Esophagus squamous epithelium (tissue), 5 donors: ENCODE data around the gene EPC2. TPM values are rescaled to one million over a fixed set of nuclear protein-coding genes. Genes with fewer than 3 reads are reported as not detected.

Experiments
- DNase-seq: peaks from one replicate; lab custom pipeline; 2025; lab: John Stamatoyannopoulos, UW
- H3K27ac ChIP-seq, 4 donors: fragments of 200-600 bp; sonication (generic); one replicate each; pipeline ENCODE4 v1.5.1; 2016 to 2019; ENCODE audit warnings: mild to moderate bottlenecking in 1 of 4
- H3K27me3 ChIP-seq, 4 donors: fragments of 200-600 bp; sonication (generic); 1 replicate in 3 of 4; 2 replicates in 1 of 4; pipeline versions ENCODE4 v1.5.1 to v1.6.0; 2017 to 2021; ENCODE audit warnings: antibody characterized with exemption in 1 of 4
- H3K36me3 ChIP-seq, 3 donors: fragments of 200-600 bp; sonication (generic); one replicate each; pipeline ENCODE4 v1.5.1; 2016 to 2019
- H3K4me1 ChIP-seq, 3 donors: fragments of 200-600 bp; sonication (generic); one replicate each; pipeline ENCODE4 v1.5.1; 2017 to 2019
- H3K4me3 ChIP-seq, 4 donors: fragments of 200-600 bp; sonication (generic); 1 replicate in 3 of 4; 2 replicates in 1 of 4; pipeline ENCODE4 v1.5.1; 2016 to 2019; ENCODE audit warnings: mild to moderate bottlenecking in 2 of 4, moderate library complexity in 1 of 4
- H3K9me3 ChIP-seq, 3 donors: fragments of 200-600 bp; sonication (generic); one replicate each; pipeline ENCODE4 v1.5.1; 2016 to 2019
- POLR2A ChIP-seq, 4 donors: fragments of 450-650 bp; IDR thresholded peaks; one replicate each; pipeline ENCODE4 v1.6.1; 2017; ENCODE audit warnings: antibody characterized with exemption in 4 of 4, mild to moderate bottlenecking in 4 of 4, moderate library complexity in 3 of 4
- WGBS, 2 donors: methylation state at CpG; one replicate each; pipeline ENCODE4 v1.1.5; 2018; 5-methylcytosine and 5-hydroxymethylcytosine counted together
- intact Hi-C: fragments of 100-400 bp; cut with DNase I; formaldehyde crosslinking; loops from one replicate; pipeline ENCODE4 v1.15.0; 2022
- total RNA-seq, 4 donors: library from RNA; depleted of rRNA; stranded (reverse); fragments of >200 nt; gene quantifications; one replicate each; pipeline ENCODE4 v1.1.0, GENCODE V29; 2016
- TF ChIP-seq, protein P1 (sequence below), 6 experiments: fragments of 450-650 bp in 4 of 6; fragments of 200-600 bp in 2 of 6; sonication (generic) in 2 of 6; IDR thresholded peaks; one replicate each; pipeline ENCODE4 v1.5.1; 2016 to 2019; ENCODE audit warnings: antibody characterized with exemption in 6 of 6, mild to moderate bottlenecking in 4 of 6, moderate library complexity in 4 of 6
- donor health status: DM: yes; HTN: yes; CAD: no.

Gene EPC2
- total RNA-seq, 4 donors from 2014 or later, result 10.6 to 29.2 (median 15.4) TPM

DNA sequence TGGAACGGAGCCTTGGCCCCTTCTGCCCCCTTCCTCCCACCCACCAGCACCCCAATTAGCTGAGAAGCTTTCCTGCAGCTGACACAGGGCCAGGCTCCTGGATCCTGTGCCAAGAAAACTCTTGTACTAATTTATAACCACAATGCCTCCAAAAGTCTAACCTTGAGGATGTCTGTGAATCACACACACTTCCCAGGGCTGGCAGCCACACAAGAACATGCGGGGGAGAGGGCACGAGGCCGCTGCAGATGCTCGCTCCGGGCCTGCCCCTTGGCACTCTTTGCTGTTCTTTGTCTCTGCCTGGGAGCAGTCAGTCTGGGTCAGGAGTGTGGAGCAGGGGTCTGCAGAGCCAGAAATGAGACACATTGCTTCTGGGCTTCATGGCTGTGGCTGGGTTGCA lies 167.8 kb downstream of the EPC2 start:
- intact Hi-C loops, result no loop called here
- H3K4me1 ChIP-seq, result peaks cover 0 to 25% (median 7%) of the 10 kb centered on the region in 3 donors
- H3K4me3 ChIP-seq, result no peak overlapping the region
- H3K27me3 ChIP-seq, result no peaks in the 10 kb centered on the region
- no peak overlapping the region for H3K27ac ChIP-seq
- H3K9me3 ChIP-seq, result no peaks in the 10 kb centered on the region
- TF ChIP-seq, protein P1, sequence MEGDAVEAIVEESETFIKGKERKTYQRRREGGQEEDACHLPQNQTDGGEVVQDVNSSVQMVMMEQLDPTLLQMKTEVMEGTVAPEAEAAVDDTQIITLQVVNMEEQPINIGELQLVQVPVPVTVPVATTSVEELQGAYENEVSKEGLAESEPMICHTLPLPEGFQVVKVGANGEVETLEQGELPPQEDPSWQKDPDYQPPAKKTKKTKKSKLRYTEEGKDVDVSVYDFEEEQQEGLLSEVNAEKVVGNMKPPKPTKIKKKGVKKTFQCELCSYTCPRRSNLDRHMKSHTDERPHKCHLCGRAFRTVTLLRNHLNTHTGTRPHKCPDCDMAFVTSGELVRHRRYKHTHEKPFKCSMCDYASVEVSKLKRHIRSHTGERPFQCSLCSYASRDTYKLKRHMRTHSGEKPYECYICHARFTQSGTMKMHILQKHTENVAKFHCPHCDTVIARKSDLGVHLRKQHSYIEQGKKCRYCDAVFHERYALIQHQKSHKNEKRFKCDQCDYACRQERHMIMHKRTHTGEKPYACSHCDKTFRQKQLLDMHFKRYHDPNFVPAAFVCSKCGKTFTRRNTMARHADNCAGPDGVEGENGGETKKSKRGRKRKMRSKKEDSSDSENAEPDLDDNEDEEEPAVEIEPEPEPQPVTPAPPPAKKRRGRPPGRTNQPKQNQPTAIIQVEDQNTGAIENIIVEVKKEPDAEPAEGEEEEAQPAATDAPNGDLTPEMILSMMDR (IDR thresholded peaks at IDR 0.05), result no peak
- no peak for TF ChIP-seq POLR2A (IDR thresholded peaks at IDR 0.05)
- WGBS, 2 donors, result 6 to 19% methylated on average over 5 to 6 of the region's 6 CpGs
- no peaks in the 10 kb centered on the region for H3K36me3 ChIP-seq
- DNase-seq, result no peak

DNA sequence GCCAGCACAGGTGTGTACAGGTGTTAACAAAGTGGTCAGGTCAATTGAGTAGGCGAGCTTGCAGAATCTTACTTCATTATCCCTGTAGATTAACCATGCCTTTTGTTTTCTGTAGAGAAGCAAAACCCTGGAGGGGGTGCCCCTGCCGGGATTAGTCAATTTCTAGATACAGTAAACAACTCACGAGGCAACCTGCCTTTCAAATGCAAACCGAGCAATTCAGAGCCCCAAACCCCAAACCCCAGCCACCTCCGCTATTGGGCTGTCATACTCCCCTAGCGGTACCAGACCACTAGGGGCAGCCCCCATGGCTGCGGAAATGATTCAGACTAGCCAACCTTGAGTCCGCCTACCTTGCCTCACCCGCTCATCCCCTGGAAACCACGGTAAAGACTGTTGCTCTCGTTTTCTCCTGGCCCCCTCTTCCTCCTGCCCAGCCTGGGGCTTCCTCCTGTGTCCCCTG lies 169.1 kb downstream of the EPC2 start:
- Histone ChIP-seq H3K27me3 (no peaks in the 10 kb centered on the region), H3K9me3 (no peaks in the 10 kb centered on the region), H3K4me1 (peaks cover 0 to 26% (median 7%) of the 10 kb centered on the region in 3 donors), H3K4me3 (no peak overlapping the region), H3K27ac (no peak overlapping the region), H3K36me3 (no peaks in the 10 kb centered on the region)
- WGBS, 2 donors, result 70 to 79% methylated on average over 7 to 11 of the region's 11 CpGs
- DNase-seq, result no peak
- TF ChIP-seq POLR2A (IDR thresholded peaks at IDR 0.05), result no peak
- TF ChIP-seq, protein P1 (IDR thresholded peaks at IDR 0.05), result no peak
- intact Hi-C loops, result no loop called here

DNA sequence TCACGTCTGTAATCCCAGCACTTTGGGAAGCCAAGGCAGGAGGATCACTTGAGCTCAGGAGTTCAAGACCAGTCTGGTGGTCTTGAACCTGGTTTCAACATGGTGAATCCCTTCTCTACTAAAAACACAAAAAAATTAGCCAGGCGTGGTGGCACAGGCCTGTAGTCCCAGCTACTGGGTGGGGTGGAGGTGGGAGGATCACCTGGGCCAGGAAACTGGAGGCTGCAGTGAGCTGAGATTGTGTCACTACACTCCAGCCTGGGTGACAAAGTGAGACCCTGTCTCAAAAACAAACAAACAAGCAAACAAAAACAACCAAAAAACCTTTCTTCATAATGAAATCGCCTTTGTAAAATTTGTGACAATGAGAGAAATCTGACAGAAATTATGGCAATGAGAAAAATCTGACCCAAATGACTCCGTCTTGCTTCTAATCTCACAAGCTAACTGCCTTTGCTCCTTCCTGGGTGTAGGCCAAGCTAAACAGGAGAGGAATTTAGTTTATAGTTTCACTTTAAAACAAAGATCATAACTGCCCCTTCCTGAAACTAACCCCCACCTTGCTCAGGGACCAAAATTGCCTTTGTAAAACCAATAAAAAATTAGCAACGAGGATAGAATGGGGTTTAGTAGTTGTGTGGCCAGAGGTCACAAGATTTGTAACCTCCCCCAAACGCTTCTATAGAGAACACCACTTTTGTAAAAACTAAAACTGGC lies 169.8 kb downstream of the EPC2 start:
- H3K4me3 ChIP-seq, result peak overlapping the region in 1 of 4 donors; percentile 22
- 38 to 57% methylated on average over 5 to 6 of the region's 6 CpGs for whole genome bisulfite sequencing, 2 donors

DNA sequence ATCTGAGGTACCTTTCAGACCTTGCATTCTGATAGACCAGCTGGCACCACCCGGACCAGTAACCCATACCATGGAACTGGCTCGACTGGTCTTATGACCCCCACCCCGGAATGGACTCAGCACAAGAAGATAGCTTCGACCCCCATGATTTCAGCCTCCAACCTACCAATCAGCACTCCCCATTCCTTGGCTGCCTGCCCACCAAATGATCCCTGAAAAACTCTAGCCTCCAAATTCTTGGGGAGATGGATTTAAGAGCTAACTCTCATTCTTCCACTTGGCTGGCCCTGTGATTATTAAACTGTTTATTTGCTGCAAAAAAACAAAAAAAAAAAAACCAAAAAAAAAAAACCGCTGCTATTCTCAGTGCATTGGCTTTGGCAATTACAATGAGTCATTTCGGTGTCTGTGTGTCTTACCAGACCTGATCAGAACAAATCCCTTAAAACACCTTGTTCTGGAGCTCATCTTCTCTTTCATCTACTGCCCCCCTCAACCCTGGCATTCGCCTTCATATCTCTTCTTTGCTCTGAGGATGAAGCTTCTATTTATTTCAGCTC lies 170.4 kb downstream of the EPC2 start:
- Histone ChIP-seq H3K4me3 (peak overlapping the region in 1 of 4 donors; percentile 22), H3K27ac (no peak overlapping the region), H3K9me3 (no peaks in the 10 kb centered on the region), H3K4me1 (peaks cover 0 to 26% (median 7%) of the 10 kb centered on the region in 3 donors), H3K27me3 (no peaks in the 10 kb centered on the region), H3K36me3 (no peaks in the 10 kb centered on the region)
- no peak for DNase-seq
- intact Hi-C loops, result no loop called here
- TF ChIP-seq, protein P1 (IDR thresholded peaks at IDR 0.05), result no peak
- TF ChIP-seq POLR2A (IDR thresholded peaks at IDR 0.05), result no peak
- 34 to 43% methylated on average over 7 of the region's 7 CpGs for WGBS, 2 donors

More for the DNA sequence above, 169.8 kb downstream of the EPC2 start:
- Histone ChIP-seq H3K27ac (no peak overlapping the region), H3K27me3 (no peaks in the 10 kb centered on the region), H3K9me3 (no peaks in the 10 kb centered on the region), H3K4me1 (peaks cover 0 to 26% (median 7%) of the 10 kb centered on the region in 3 donors), H3K36me3 (no peaks in the 10 kb centered on the region)
- intact Hi-C loops, result no loop called here
- TF ChIP-seq, protein P1 (IDR thresholded peaks at IDR 0.05), result no peak
- TF ChIP-seq POLR2A (IDR thresholded peaks at IDR 0.05), result no peak
- no peak for DNase-seq

DNA sequence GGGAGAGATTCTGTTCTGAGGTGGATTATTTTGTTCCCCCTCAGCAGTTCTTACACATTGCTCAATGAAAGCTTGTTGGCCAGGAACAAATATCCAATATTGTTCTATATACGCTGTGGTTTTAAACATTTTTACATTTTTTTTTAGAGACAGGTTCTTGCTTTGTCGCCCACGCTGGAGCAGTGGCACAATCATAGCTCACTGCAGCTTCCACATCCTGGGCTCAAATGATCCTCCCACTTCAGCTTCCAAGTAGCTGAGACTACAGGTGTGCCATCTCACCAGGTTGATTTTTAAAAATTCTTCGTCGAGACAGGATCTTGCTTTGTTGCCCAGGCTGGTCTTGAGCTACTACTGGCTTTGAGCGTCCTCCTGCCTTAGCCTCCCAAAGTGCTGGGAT lies 171.6 kb downstream of the EPC2 start:
- no peaks in the 10 kb centered on the region for H3K9me3 ChIP-seq
- no peaks in the 10 kb centered on the region for H3K36me3 ChIP-seq
- intact Hi-C loops, result no loop called here
- H3K4me3 ChIP-seq, result no peak overlapping the region
- no peak for TF ChIP-seq POLR2A (IDR thresholded peaks at IDR 0.05)
- TF ChIP-seq, protein P1 (IDR thresholded peaks at IDR 0.05), result no peak
- peaks cover 0 to 26% (median 7%) of the 10 kb centered on the region in 3 donors for H3K4me1 ChIP-seq
- no peak overlapping the region for H3K27ac ChIP-seq
- H3K27me3 ChIP-seq, result no peaks in the 10 kb centered on the region
- DNase-seq, result no peak
- WGBS, 2 donors, result 85 to 87% methylated on average over 6 of the region's 6 CpGs
